K562 (cell line): ENCODE measurements around the gene ARL5C.

Experiments
- GTF2F1 ChIP-seq: IDR thresholded peaks from 2 replicates; pipeline ENCODE4 v1.6.1; 2011; ENCODE audit warnings: low read depth, low read length, improper control_type of control experiment
- IRF2 ChIP-seq: sonication (generic); formaldehyde crosslinking; IDR thresholded peaks from 2 replicates; pipeline ENCODE4 v1.8.1; 2022; ENCODE audit warnings: mild to moderate bottlenecking, missing genetic modification reagents
- MXI1 ChIP-seq: IDR thresholded peaks from 2 replicates; pipeline ENCODE4 v1.6.1; 2011; ENCODE audit warnings: low read depth, mild to moderate bottlenecking, improper control_type of control experiment, low read length
- ZNF780A ChIP-seq: fragments of 250-450 bp; sonication (Bioruptor Pico); IDR thresholded peaks from 2 replicates; pipeline ENCODE4 v1.5.0; 2021; ENCODE audit warnings: mild to moderate bottlenecking
- TF ChIP-seq, protein P1 (sequence below): sonication (generic); formaldehyde crosslinking; IDR thresholded peaks from 2 replicates; pipeline ENCODE4 v1.8.1; 2023; ENCODE audit warnings: mild to moderate bottlenecking, missing genetic modification reagents

DNA sequence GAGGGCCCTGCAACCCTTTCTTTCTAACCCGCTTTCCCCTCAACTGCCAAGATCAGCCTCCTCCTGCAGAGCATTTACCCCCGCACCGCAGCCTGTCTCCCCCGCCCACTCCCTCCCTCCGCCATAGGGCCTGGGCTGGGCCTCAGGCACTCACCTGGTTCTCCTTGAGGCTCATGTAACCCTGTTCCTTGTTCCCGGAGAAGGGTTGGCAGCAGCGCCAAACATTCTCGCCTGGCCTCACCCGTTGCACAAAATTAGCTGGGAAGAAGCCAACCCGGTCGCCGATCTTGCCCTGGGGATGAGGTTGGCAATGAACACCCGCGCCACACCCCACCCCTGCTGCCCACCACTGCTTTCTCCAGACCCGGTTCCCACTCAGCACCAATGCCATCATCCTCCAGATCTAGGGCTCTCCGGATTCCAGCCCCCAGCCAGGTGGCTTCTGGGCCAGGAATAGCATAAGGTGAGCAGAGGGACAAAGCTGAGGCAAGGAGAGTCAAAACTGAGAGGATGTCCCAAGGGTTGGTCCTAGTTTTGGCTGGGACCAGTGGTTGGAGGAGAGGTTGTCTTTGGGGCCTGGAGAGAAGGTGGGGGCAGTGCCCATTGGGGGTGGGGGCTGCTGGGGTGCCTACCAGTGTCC, 47.0 kb upstream of the ARL5C start:
- TF ChIP-seq, protein P1, sequence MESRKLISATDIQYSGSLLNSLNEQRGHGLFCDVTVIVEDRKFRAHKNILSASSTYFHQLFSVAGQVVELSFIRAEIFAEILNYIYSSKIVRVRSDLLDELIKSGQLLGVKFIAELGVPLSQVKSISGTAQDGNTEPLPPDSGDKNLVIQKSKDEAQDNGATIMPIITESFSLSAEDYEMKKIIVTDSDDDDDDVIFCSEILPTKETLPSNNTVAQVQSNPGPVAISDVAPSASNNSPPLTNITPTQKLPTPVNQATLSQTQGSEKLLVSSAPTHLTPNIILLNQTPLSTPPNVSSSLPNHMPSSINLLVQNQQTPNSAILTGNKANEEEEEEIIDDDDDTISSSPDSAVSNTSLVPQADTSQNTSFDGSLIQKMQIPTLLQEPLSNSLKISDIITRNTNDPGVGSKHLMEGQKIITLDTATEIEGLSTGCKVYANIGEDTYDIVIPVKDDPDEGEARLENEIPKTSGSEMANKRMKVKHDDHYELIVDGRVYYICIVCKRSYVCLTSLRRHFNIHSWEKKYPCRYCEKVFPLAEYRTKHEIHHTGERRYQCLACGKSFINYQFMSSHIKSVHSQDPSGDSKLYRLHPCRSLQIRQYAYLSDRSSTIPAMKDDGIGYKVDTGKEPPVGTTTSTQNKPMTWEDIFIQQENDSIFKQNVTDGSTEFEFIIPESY, result no peak
- TF ChIP-seq MXI1 (no peak), GTF2F1 (no peak), ZNF780A (no peak), IRF2 (CRISPR knock-in tag) (no peak)
